ENCODE measurements around the gene CAPN2. TPM values are rescaled to one million over a fixed set of nuclear protein-coding genes. Genes with fewer than 3 reads are reported as not detected.

The CAPN2 gene
- total RNA-seq, 1 donor from 2014 or later = 353 TPM

GRCh38 chr1:223742856-223743517 is 30.6 kb downstream of the CAPN2 start:
- DNase-seq (ENCODE audit: low read depth) (no peak), FAIRE-seq (no peak)
- TF ChIP-seq CTCF (IDR thresholded peaks at IDR 0.05; ENCODE audit: insufficient read depth, low read length, severe bottlenecking) = no peak
- Histone ChIP-seq H3K36me3 (ENCODE audit: control insufficient read depth, insufficient read depth, low read length) (peaks cover 31% of the 10 kb centered on the region), H3K27me3 (ENCODE audit: control insufficient read depth, insufficient read depth, low read length) (no peaks in the 10 kb centered on the region), H3K4me3 (ENCODE audit: low read depth, low read length) (no peak overlapping the region)

- no peak overlapping the region for H3K4me3 ChIP-seq (ENCODE audit: low read depth, low read length)
- FAIRE-seq = no peak
Measured at GRCh38 chr1:223745731-223746130, 33.4 kb downstream of the CAPN2 start.

GRCh38 chr1:223747838-223748335 is 35.5 kb downstream of the CAPN2 start:
- no peaks in the 10 kb centered on the region for H3K27me3 ChIP-seq (ENCODE audit: control insufficient read depth, insufficient read depth, low read length)
- no peak overlapping the region for H3K4me3 ChIP-seq (ENCODE audit: low read depth, low read length)
- TF ChIP-seq CTCF (IDR thresholded peaks at IDR 0.05; ENCODE audit: insufficient read depth, low read length, severe bottlenecking) = no peak
- H3K36me3 ChIP-seq (ENCODE audit: control insufficient read depth, insufficient read depth, low read length) = peaks cover 65% of the 10 kb centered on the region
- FAIRE-seq = no peak
- no peak for DNase-seq (ENCODE audit: low read depth)

More at GRCh38 chr1:223745731-223746130, 33.4 kb downstream of the CAPN2 start:
- TF ChIP-seq CTCF (IDR thresholded peaks at IDR 0.05; ENCODE audit: insufficient read depth, low read length, severe bottlenecking) = no peak
- no peaks in the 10 kb centered on the region for H3K27me3 ChIP-seq (ENCODE audit: control insufficient read depth, insufficient read depth, low read length)
- no peak for DNase-seq (ENCODE audit: low read depth)
- H3K36me3 ChIP-seq (ENCODE audit: control insufficient read depth, insufficient read depth, low read length) = peaks cover 49% of the 10 kb centered on the region

DNA sequence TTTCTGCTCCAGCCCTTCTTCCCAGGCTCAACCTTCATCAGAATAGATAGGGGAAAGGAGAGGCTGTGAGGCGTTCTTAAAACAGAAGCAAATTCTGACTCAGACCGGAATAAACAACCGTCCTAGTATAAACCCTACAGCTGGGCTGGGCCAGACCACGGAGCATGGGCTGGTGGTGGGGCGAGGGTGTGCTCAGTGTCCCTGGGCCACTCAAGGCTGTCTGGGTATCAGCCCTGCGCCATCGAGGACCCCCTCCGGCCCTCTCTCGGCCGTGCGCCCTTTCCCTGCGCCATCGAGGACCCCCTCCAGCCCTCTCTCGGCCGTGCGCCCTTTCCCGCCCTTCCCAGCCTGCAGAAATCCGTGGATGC is 36.0 kb downstream of the CAPN2 start:
- Histone ChIP-seq H3K27me3 (ENCODE audit: control insufficient read depth, insufficient read depth, low read length) (no peaks in the 10 kb centered on the region), H3K4me3 (ENCODE audit: low read depth, low read length) (no peak overlapping the region), H3K36me3 (ENCODE audit: control insufficient read depth, insufficient read depth, low read length) (peaks cover 66% of the 10 kb centered on the region)
- TF ChIP-seq CTCF (IDR thresholded peaks at IDR 0.05; ENCODE audit: insufficient read depth, low read length, severe bottlenecking) = no peak
- FAIRE-seq (no peak), DNase-seq (ENCODE audit: low read depth) (no peak)

GRCh38 chr1:223748773-223749733 is 36.7 kb downstream of the CAPN2 start:
- FAIRE-seq (no peak), DNase-seq (ENCODE audit: low read depth) (no peak)
- H3K27me3 ChIP-seq (ENCODE audit: control insufficient read depth, insufficient read depth, low read length) = no peaks in the 10 kb centered on the region
- no peak overlapping the region for H3K4me3 ChIP-seq (ENCODE audit: low read depth, low read length)
- peaks cover 64% of the 10 kb centered on the region for H3K36me3 ChIP-seq (ENCODE audit: control insufficient read depth, insufficient read depth, low read length)
- TF ChIP-seq CTCF (IDR thresholded peaks at IDR 0.05; ENCODE audit: insufficient read depth, low read length, severe bottlenecking) = peak; percentile 85
